Fibroblast of villous mesenchyme (primary cell): ENCODE measurements around the gene OR1K1. TPM values are rescaled to one million over a fixed set of nuclear protein-coding genes. Genes with fewer than 3 reads are reported as not detected.

Experiments
- DNase-seq: peaks from one replicate; pipeline ENCODE4 v3.0.0-alpha.2; 2010; ENCODE audit warnings: low read depth
- H3K4me3 ChIP-seq: 2 replicates; pipeline ENCODE4 v1.5.1; 2011; ENCODE audit warnings: low read depth, mild to moderate bottlenecking, low read length
- total RNA-seq: library from RNA; depleted of rRNA; stranded (reverse); fragments of >200 nt; gene quantifications from 2 replicates; pipeline ENCODE4 v1.2.3, GENCODE V29; 2012
- TF ChIP-seq, protein P1 (sequence below): IDR thresholded peaks from 2 replicates; pipeline ENCODE4 v1.5.1; 2012; ENCODE audit warnings: low read depth, mild to moderate bottlenecking, low read length; ENCODE audit not compliant: insufficient read depth

The OR1K1 gene, protein sequence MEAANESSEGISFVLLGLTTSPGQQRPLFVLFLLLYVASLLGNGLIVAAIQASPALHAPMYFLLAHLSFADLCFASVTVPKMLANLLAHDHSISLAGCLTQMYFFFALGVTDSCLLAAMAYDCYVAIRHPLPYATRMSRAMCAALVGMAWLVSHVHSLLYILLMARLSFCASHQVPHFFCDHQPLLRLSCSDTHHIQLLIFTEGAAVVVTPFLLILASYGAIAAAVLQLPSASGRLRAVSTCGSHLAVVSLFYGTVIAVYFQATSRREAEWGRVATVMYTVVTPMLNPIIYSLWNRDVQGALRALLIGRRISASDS
- total RNA-seq = not detected in 2 replicates

GRCh38 chr9:122800066-122801060 is at the start of gene OR1K1:
Gene OR1K1 (plus strand): TSS chr9:122800123. CDS start chr9:122800123, 0 bp downstream.
- TF ChIP-seq, protein P1, sequence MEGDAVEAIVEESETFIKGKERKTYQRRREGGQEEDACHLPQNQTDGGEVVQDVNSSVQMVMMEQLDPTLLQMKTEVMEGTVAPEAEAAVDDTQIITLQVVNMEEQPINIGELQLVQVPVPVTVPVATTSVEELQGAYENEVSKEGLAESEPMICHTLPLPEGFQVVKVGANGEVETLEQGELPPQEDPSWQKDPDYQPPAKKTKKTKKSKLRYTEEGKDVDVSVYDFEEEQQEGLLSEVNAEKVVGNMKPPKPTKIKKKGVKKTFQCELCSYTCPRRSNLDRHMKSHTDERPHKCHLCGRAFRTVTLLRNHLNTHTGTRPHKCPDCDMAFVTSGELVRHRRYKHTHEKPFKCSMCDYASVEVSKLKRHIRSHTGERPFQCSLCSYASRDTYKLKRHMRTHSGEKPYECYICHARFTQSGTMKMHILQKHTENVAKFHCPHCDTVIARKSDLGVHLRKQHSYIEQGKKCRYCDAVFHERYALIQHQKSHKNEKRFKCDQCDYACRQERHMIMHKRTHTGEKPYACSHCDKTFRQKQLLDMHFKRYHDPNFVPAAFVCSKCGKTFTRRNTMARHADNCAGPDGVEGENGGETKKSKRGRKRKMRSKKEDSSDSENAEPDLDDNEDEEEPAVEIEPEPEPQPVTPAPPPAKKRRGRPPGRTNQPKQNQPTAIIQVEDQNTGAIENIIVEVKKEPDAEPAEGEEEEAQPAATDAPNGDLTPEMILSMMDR = no peak
- no peak for DNase-seq
- H3K4me3 ChIP-seq = no peak within 1 kb of the TSS

DNA sequence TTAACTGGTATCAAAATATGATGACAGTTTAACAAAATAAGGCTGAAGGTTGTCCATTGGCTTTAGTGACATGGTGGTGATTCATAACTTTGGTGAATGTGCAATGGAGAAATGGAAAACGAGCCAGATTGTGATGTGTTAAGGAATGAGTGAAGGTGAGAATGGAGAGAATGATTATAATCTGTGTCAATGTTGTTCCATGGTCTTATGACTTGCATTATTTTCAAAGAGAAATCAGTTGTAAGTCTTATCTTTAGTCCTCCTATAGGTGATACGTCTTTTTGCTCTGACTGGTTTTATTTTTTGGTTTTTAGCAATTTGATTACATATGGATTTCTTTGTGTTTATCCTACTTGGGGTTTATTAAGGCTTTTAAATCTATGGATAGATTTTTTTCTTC is 45.1 kb upstream of the OR1K1 start:
- TF ChIP-seq, protein P1 = no peak
- H3K4me3 ChIP-seq = no peak overlapping the region
- no peak for DNase-seq

GRCh38 chr9:122767817-122768216 is 32.1 kb upstream of the OR1K1 start:
- TF ChIP-seq, protein P1 = no peak
- no peak for DNase-seq

DNA sequence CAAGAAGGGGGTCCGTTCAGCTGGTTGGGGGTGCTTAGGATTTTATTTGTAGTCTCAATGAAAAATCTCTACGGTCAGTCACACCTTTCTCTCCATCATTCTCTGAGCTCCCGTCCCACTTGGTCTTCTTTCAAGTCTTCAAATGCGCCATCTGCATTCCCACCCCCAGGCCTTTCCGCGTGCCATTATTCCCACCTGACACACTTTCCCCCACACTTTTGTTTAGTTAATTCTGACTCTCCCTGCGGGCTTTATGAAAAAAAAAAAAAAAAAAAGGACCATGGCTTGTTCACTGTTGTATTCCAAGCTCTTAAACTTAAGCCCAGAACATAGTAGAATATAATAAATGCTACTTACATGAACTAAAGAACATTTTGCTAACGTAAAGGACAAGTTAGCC is 22.9 kb upstream of the OR1K1 start:
- no peak for DNase-seq
- TF ChIP-seq, protein P1 = no peak
- H3K4me3 ChIP-seq = no peak overlapping the region

More at GRCh38 chr9:122767817-122768216, 32.1 kb upstream of the OR1K1 start:
- H3K4me3 ChIP-seq = no peak overlapping the region

GRCh38 chr9:122777935-122778627 is 21.8 kb upstream of the OR1K1 start:
- TF ChIP-seq, protein P1 = no peak
- no peak overlapping the region for H3K4me3 ChIP-seq
- DNase-seq = peak; percentile 63

GRCh38 chr9:122779181-122779580 is 20.7 kb upstream of the OR1K1 start:
- TF ChIP-seq, protein P1 = no peak
- no peak for DNase-seq
- no peak overlapping the region for H3K4me3 ChIP-seq
